Measurements from ENCODE around the gene UBC. TPM values are rescaled to one million over a fixed set of nuclear protein-coding genes. Genes with fewer than 3 reads are reported as not detected.
"Not testable (repeated sequence)": the region's sequence is repeated elsewhere in the genome, so short reads cannot be mapped to it uniquely, and the experiment has no call there.

UBC gene
- total RNA-seq, 1 donor from 2014 or later, result 2,139 TPM

GRCh38 chr12:124883263-124884130 is 31.0 kb downstream of the UBC start:
- DNase-seq (ENCODE audit: low read depth) (no peak), FAIRE-seq (no peak)
- Histone ChIP-seq H3K4me3 (ENCODE audit: low read depth, low read length) (no peak overlapping the region), H3K27me3 (ENCODE audit: control insufficient read depth, insufficient read depth, low read length) (no peaks in the 10 kb centered on the region), H3K36me3 (ENCODE audit: control insufficient read depth, insufficient read depth, low read length) (no peaks in the 10 kb centered on the region)
- TF ChIP-seq CTCF (IDR thresholded peaks at IDR 0.05; ENCODE audit: insufficient read depth, low read length, severe bottlenecking), result no peak

GRCh38 chr12:124881123-124881522 is 33.3 kb downstream of the UBC start:
- H3K27me3 ChIP-seq (ENCODE audit: control insufficient read depth, insufficient read depth, low read length), result no peaks in the 10 kb centered on the region
- no peak for TF ChIP-seq CTCF (IDR thresholded peaks at IDR 0.05; ENCODE audit: insufficient read depth, low read length, severe bottlenecking)
- H3K4me3 ChIP-seq (ENCODE audit: low read depth, low read length), result no peak overlapping the region
- DNase-seq (ENCODE audit: low read depth), result no peak
- no peak for FAIRE-seq
- no peaks in the 10 kb centered on the region for H3K36me3 ChIP-seq (ENCODE audit: control insufficient read depth, insufficient read depth, low read length)

- not testable (repeated sequence) for H3K36me3 ChIP-seq (ENCODE audit: control insufficient read depth, insufficient read depth, low read length); H3K27me3 ChIP-seq (ENCODE audit: control insufficient read depth, insufficient read depth, low read length); DNase-seq (ENCODE audit: low read depth); H3K4me3 ChIP-seq (ENCODE audit: low read depth, low read length); FAIRE-seq
Measured at GRCh38 chr12:124880335-124880734, 34.1 kb downstream of the UBC start.

- no peak overlapping the region for H3K4me3 ChIP-seq (ENCODE audit: low read depth, low read length)
- no peaks in the 10 kb centered on the region for H3K27me3 ChIP-seq (ENCODE audit: control insufficient read depth, insufficient read depth, low read length)
- FAIRE-seq (no peak), DNase-seq (ENCODE audit: low read depth) (no peak)
- TF ChIP-seq CTCF (IDR thresholded peaks at IDR 0.05; ENCODE audit: insufficient read depth, low read length, severe bottlenecking), result no peak
- no peaks in the 10 kb centered on the region for H3K36me3 ChIP-seq (ENCODE audit: control insufficient read depth, insufficient read depth, low read length)
Measured at GRCh38 chr12:124878795-124879516, 35.5 kb downstream of the UBC start.

- FAIRE-seq, result no peak
- no peaks in the 10 kb centered on the region for H3K36me3 ChIP-seq (ENCODE audit: control insufficient read depth, insufficient read depth, low read length)
- no peak for DNase-seq (ENCODE audit: low read depth)
- H3K27me3 ChIP-seq (ENCODE audit: control insufficient read depth, insufficient read depth, low read length), result no peaks in the 10 kb centered on the region
- no peak for TF ChIP-seq CTCF (IDR thresholded peaks at IDR 0.05; ENCODE audit: insufficient read depth, low read length, severe bottlenecking)
- H3K4me3 ChIP-seq (ENCODE audit: low read depth, low read length), result no peak overlapping the region
Measured at GRCh38 chr12:124877423-124877822, 37.0 kb downstream of the UBC start.

- no peak for TF ChIP-seq CTCF (IDR thresholded peaks at IDR 0.05; ENCODE audit: insufficient read depth, low read length, severe bottlenecking)
- DNase-seq (ENCODE audit: low read depth) (no peak), FAIRE-seq (no peak)
- H3K36me3 ChIP-seq (ENCODE audit: control insufficient read depth, insufficient read depth, low read length), result no peaks in the 10 kb centered on the region
- H3K27me3 ChIP-seq (ENCODE audit: control insufficient read depth, insufficient read depth, low read length), result no peaks in the 10 kb centered on the region
- no peak overlapping the region for H3K4me3 ChIP-seq (ENCODE audit: low read depth, low read length)
Measured at GRCh38 chr12:124876171-124876570, 38.3 kb downstream of the UBC start.
